ENCODE results near the gene G3BP1. TPM values are rescaled to one million over a fixed set of nuclear protein-coding genes. Genes with fewer than 3 reads are reported as not detected.
A peak's percentile ranks its signal among the peaks of the same experiment; 100 is the strongest.

G3BP1 gene
- total RNA-seq, 4 donors from 2014 or later = 95.9 to 177 (median 131) TPM

DNA sequence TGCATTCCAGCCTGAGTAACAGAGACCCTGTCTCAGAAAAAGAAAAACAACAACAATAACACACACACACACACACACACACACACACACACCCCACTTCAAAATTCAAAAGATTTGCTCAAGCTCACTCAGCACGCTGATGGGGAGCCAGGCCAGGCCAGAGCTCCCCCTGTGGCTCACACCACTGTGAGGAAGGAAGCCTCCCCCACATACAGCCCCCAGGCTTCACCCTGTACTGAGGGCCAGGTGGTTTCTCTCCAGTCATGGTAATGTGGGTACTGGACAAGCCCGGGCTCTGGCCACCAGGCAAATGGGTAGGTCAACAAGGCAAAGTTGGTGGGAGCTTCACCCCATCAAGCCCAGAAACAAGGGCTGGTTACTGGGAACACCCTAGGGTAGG is 32.4 kb upstream of the G3BP1 start:
- 91 to 93% methylated on average over 1 to 2 of the region's 2 CpGs for WGBS, 2 donors
- no peak for DNase-seq
- intact Hi-C loops (cut with DNase I) = loop anchor here (2.0 kb wide), 1 partner anchor 81 kb away; no protein-coding TSS in a partner anchor
- Histone ChIP-seq H3K27me3 (no peaks in the 10 kb centered on the region), H3K4me1 (peaks cover 0 to 7% of the 10 kb centered on the region in 2 donors), H3K9me3 (no peaks in the 10 kb centered on the region), H3K27ac (peak overlapping the region in 1 of 3 donors; percentile 18), H3K36me3 (no peaks in the 10 kb centered on the region), H3K4me3 (replicated peaks in 1 of 3) (no peak overlapping the region)
- TF ChIP-seq POLR2A (IDR thresholded peaks at IDR 0.05) = no peak
- TF ChIP-seq CTCF (IDR thresholded peaks at IDR 0.05) = no peak

- H3K27me3 ChIP-seq = no peaks in the 10 kb centered on the region
- no peaks in the 10 kb centered on the region for H3K9me3 ChIP-seq
- no peaks in the 10 kb centered on the region for H3K36me3 ChIP-seq
- no peak overlapping the region for H3K4me3 ChIP-seq (replicated peaks in 1 of 3)
- intact Hi-C loops (cut with DNase I) = loop anchor here (2.0 kb wide), 1 partner anchor 81 kb away; no protein-coding TSS in a partner anchor
- WGBS, 2 donors = 64 to 68% methylated on average over 4 of the region's 4 CpGs
- no peak for TF ChIP-seq CTCF (IDR thresholded peaks at IDR 0.05)
- H3K4me1 ChIP-seq = peaks cover 0 to 9% of the 10 kb centered on the region in 2 donors
- peak overlapping the region in 2 of 3 donors; percentile 9 to 18 for H3K27ac ChIP-seq
- DNase-seq = no peak
These were observed 31.8 kb upstream of the G3BP1 start for GRCh38 chr5:151739939-151740335.

DNA sequence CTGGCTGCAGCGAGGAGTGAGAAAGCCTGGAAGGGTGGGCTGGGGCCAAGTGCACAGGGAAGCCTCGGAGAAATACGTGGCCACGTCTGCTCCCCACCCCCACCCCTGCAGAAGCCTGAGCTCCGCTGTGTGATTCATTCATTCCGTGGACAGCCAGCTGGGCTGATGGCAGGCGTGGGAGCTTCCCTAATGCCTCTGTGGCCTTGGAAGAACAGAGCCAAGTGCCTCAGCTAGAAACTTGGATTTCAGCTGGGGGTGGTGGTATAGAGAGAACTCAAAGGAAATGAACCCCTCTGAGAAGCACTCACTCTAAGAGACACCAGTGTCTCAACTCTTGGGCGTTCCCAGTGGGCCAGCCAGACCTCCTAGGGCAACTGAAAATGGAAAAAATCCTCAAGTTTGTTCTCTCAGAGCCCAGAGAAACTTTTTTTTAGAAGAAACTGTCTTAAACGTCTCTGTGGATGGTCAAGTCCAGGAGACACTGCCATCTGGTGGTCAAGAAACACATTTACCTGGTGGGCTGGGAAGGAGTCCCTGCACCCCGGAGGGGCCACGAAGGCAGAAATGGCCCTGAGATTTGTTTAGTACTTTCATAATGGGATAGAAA is 31.3 kb upstream of the G3BP1 start:
- H3K4me3 ChIP-seq (replicated peaks in 1 of 3) = no peak overlapping the region
- H3K27ac ChIP-seq = peak overlapping the region in 2 of 3 donors; percentile 9 to 24
- peak; percentile 55 to 59 for DNase-seq
- TF ChIP-seq CTCF (IDR thresholded peaks at IDR 0.05) (peak; percentile 75 to 89 (median 80)), POLR2A (IDR thresholded peaks at IDR 0.05) (no peak)
- peaks cover 4 to 14% of the 10 kb centered on the region in 2 donors for H3K4me1 ChIP-seq
- H3K27me3 ChIP-seq = no peaks in the 10 kb centered on the region
- no peaks in the 10 kb centered on the region for H3K9me3 ChIP-seq
- no peaks in the 10 kb centered on the region for H3K36me3 ChIP-seq
- 22 to 23% methylated on average over 9 to 11 of the region's 11 CpGs for whole genome bisulfite sequencing, 2 donors
- intact Hi-C loops (cut with DNase I) = no loop called here

- Histone ChIP-seq H3K9me3 (no peaks in the 10 kb centered on the region), H3K4me1 (peaks cover 9 to 19% of the 10 kb centered on the region in 2 donors), H3K27ac (peak overlapping the region in 2 of 3 donors; percentile 9 to 24), H3K27me3 (no peaks in the 10 kb centered on the region), H3K36me3 (no peaks in the 10 kb centered on the region), H3K4me3 (replicated peaks in 1 of 3) (no peak overlapping the region)
- intact Hi-C loops (cut with DNase I) = no loop called here
- WGBS, 2 donors = 73 to 75% methylated on average over 2 of the region's 2 CpGs
- TF ChIP-seq CTCF (IDR thresholded peaks at IDR 0.05) (peak in 4 of 6 experiments; percentile 1 to 32 (median 7)), POLR2A (IDR thresholded peaks at IDR 0.05) (no peak)
- DNase-seq = no peak
These were observed 30.8 kb upstream of the G3BP1 start for GRCh38 chr5:151740958-151741373.

GRCh38 chr5:151741678-151742423 is 29.9 kb upstream of the G3BP1 start:
- Histone ChIP-seq H3K4me1 (peaks cover 12 to 28% of the 10 kb centered on the region in 2 donors), H3K27me3 (no peaks in the 10 kb centered on the region), H3K4me3 (replicated peaks in 1 of 3) (no peak overlapping the region), H3K9me3 (no peaks in the 10 kb centered on the region), H3K36me3 (no peaks in the 10 kb centered on the region), H3K27ac (no peak overlapping the region)
- WGBS, 2 donors = 90 to 94% methylated on average over 6 of the region's 6 CpGs
- intact Hi-C loops (cut with DNase I) = no loop called here
- TF ChIP-seq CTCF (IDR thresholded peaks at IDR 0.05) (no peak), POLR2A (IDR thresholded peaks at IDR 0.05) (no peak)
- no peak for DNase-seq

Measured in thyroid gland (tissue), 4 donors.